Endothelial cell of umbilical vein (primary cell): ENCODE data around the gene APOBEC2. TPM values are rescaled to one million over a fixed set of nuclear protein-coding genes. Genes with fewer than 3 reads are reported as not detected.

Source experiments
- BruUV-seq: library from RNA; stranded (reverse); fragments of 400-500 nt; replicated peaks from 2 replicates; lab custom pipeline; 2021; lab: Mats Ljungman, UMichigan
- CTCF ChIA-PET: fragments of 300-600, 350-600 bp; sonication (Branson Sonifier 250); formaldehyde crosslinking; loops from one replicate; lab custom pipeline; 2021; ENCODE audit warnings: antibody characterized with exemption, inconsistent platforms; lab: Charles Lee
- POLR2A ChIA-PET: fragments of 300-600, 350-600 bp; sonication (Branson Sonifier 250); formaldehyde crosslinking; loops from one replicate; lab custom pipeline; 2021; ENCODE audit warnings: antibody characterized with exemption, inconsistent platforms; lab: Charles Lee
- DNase-seq: peaks from one replicate; pipeline ENCODE4 v3.0.0-alpha.2; 2011; ENCODE audit warnings: low read depth, low spot score
- FAIRE-seq: peaks from 2 replicates; lab custom pipeline; 2011; peaks lifted over from hg19 to GRCh38; lab: Jason Lieb, UNC
- H2AFZ ChIP-seq: 2 replicates; pipeline ENCODE4 v1.6.0; 2012; ENCODE audit warnings: low read depth, low read length, control low read depth, inconsistent platforms
- H3K27ac ChIP-seq: 2 replicates; pipeline ENCODE4 v1.5.1; 2011; ENCODE audit warnings: low read depth, mild to moderate bottlenecking, control low read depth, low read length, moderate library complexity; ENCODE audit not compliant: insufficient read depth
- H3K27me3 ChIP-seq, 2 experiments: 2 replicates each; pipeline versions ENCODE4 v1.6.0 to v1.6.1; 2011; ENCODE audit warnings: low read length in 2 of 2, mixed read lengths in 1 of 2; ENCODE audit not compliant: control insufficient read depth in 2 of 2, insufficient read depth in 2 of 2
- H3K36me3 ChIP-seq, 2 experiments: 2 replicates in 1 of 2; 3 replicates in 1 of 2; pipeline ENCODE4 v1.5.1; 2011; ENCODE audit warnings: low read length in 2 of 2, mild to moderate bottlenecking in 1 of 2, moderate library complexity in 1 of 2; ENCODE audit not compliant: control insufficient read depth in 2 of 2, insufficient read depth in 2 of 2; ENCODE audit errors: extremely low read depth in 1 of 2
- H3K4me1 ChIP-seq: 3 replicates; pipeline ENCODE4 v1.5.1; 2011; ENCODE audit warnings: mild to moderate bottlenecking, low read length; ENCODE audit not compliant: control insufficient read depth, insufficient read depth; ENCODE audit errors: extremely low read depth
- H3K4me2 ChIP-seq: 2 replicates; pipeline ENCODE4 v1.6.1; 2011; ENCODE audit warnings: low read length, control low read depth, mixed read lengths; ENCODE audit not compliant: insufficient read depth
- H3K4me3 ChIP-seq, 3 experiments: fragments of 200-600 bp in 1 of 3; sonication (generic), shearing (Covaris generic) in 1 of 3; replicated peaks in 1 of 3; 2 replicates each; pipeline ENCODE4 v1.5.1; 2011 to 2016; ENCODE audit warnings: control low read depth in 3 of 3, low read length in 3 of 3, mild to moderate bottlenecking in 2 of 3, inconsistent platforms in 1 of 3, low read depth in 1 of 3, moderate library complexity in 1 of 3; ENCODE audit not compliant: insufficient read depth in 1 of 3
- H3K79me2 ChIP-seq: 2 replicates; pipeline ENCODE4 v1.6.0; 2012; ENCODE audit warnings: low read length, inconsistent platforms; ENCODE audit not compliant: control insufficient read depth, insufficient read depth
- H3K9ac ChIP-seq: replicated peaks from 2 replicates; pipeline ENCODE3; 2011; ENCODE audit warnings: low read length, control low read depth; ENCODE audit not compliant: insufficient read depth; ENCODE audit errors: extremely low read depth
- H3K9me1 ChIP-seq: replicated peaks from 3 replicates; pipeline ENCODE4 v1.6.0; 2011; ENCODE audit warnings: mild to moderate bottlenecking, low read length; ENCODE audit not compliant: control insufficient read depth, insufficient read depth; ENCODE audit errors: extremely low read depth
- H3K9me3 ChIP-seq: replicated peaks from 2 replicates; pipeline ENCODE4 v1.5.1; 2012; ENCODE audit warnings: low read length, inconsistent platforms; ENCODE audit not compliant: control insufficient read depth, insufficient read depth
- H4K20me1 ChIP-seq: replicated peaks from 2 replicates; pipeline ENCODE3; 2011; ENCODE audit warnings: mild to moderate bottlenecking, low read length; ENCODE audit not compliant: control insufficient read depth, insufficient read depth; ENCODE audit errors: extremely low read depth
- EZH2 ChIP-seq: IDR thresholded peaks from 2 replicates; pipeline ENCODE4 v1.6.1; 2012; ENCODE audit warnings: borderline replicate concordance, low read depth, mild to moderate bottlenecking, moderate library complexity, low read length, inconsistent platforms; ENCODE audit not compliant: severe bottlenecking
- FOS ChIP-seq: IDR thresholded peaks from 2 replicates; pipeline ENCODE4 v1.6.1; 2011; ENCODE audit warnings: mild to moderate bottlenecking, low read length, moderate library complexity, borderline replicate concordance; ENCODE audit not compliant: insufficient read depth
- GATA2 ChIP-seq: IDR thresholded peaks from 2 replicates; pipeline ENCODE4 v1.7.0; 2011; ENCODE audit warnings: low read depth, mild to moderate bottlenecking, moderate library complexity, mixed read lengths, low read length; ENCODE audit not compliant: insufficient read length, insufficient read depth
- JUN ChIP-seq: IDR thresholded peaks from 2 replicates; pipeline ENCODE4 v1.6.1; 2011; ENCODE audit warnings: borderline replicate concordance, low read depth; ENCODE audit not compliant: insufficient read length, insufficient read depth
- MAX ChIP-seq: IDR thresholded peaks from 2 replicates; pipeline ENCODE4 v1.6.1; 2011; ENCODE audit not compliant: insufficient read depth, insufficient read length
- MYC ChIP-seq: IDR thresholded peaks from one replicate; pipeline ENCODE4 v1.6.1; 2011; ENCODE audit warnings: mild to moderate bottlenecking, low read depth, low read length
- POLR2A ChIP-seq: IDR thresholded peaks from 2 replicates; pipeline ENCODE4 v1.6.1; 2012; ENCODE audit warnings: low read depth, mild to moderate bottlenecking, control low read depth, low read length
- POLR2AphosphoS5 ChIP-seq: IDR thresholded peaks from 2 replicates; pipeline ENCODE4 v1.6.1; 2012; ENCODE audit warnings: low read depth, mild to moderate bottlenecking, control low read depth, low read length, moderate library complexity; ENCODE audit not compliant: insufficient read depth
- dilution Hi-C: fragments of 300-500 bp; cut with MboI; formaldehyde crosslinking; loops from one replicate; pipeline ENCODE4 v1.15.0; 2019; ENCODE audit warnings: low sequenced_read_pairs; ENCODE audit not compliant: extremely low pct_ligation_motif_present
- intact Hi-C: fragments of 100-400 bp; cut with micrococcal nuclease; formaldehyde crosslinking; loops from one replicate; pipeline ENCODE4 v1.10.0; 2022
- polyA plus RNA-seq, 4 experiments: library from polyadenylated mRNA; depleted of rRNA in 3 of 4; stranded (reverse) in 3 of 4; unstranded in 1 of 4; fragments of >200 nt; gene quantifications; 2 replicates each; pipeline versions ENCODE4 v1.2.1 to v1.2.3, GENCODE V29; 2011 to 2012; ENCODE audit warnings: missing spikeins in 1 of 4
- total RNA-seq: library from RNA; stranded (reverse); gene quantifications from 2 replicates; pipeline ENCODE4 v1.2.3, GENCODE V29; 2021
- TF ChIP-seq, protein P1 (sequence below), 2 donors: IDR thresholded peaks; 1 replicate in 1 of 2; 2 replicates in 1 of 2; pipeline ENCODE4 v1.5.1; 2011; ENCODE audit warnings: low read length in 2 of 2, mild to moderate bottlenecking in 2 of 2, moderate library complexity in 2 of 2, control low read depth in 1 of 2, inconsistent platforms in 1 of 2, low read depth in 1 of 2; ENCODE audit not compliant: insufficient read depth in 1 of 2; ENCODE audit errors: extremely low read depth in 1 of 2

Gene APOBEC2
- total and polyA plus RNA-seq, 2 donors (not counting 3 experiments of a cell fraction or from before 2014, with no cell fraction given), result not detected

GRCh38 chr6:41075651-41076626 lies 22.9 kb downstream of the APOBEC2 start:
- H3K4me2 ChIP-seq, result no peak overlapping the region
- H3K79me2 ChIP-seq, result peaks cover 72% of the 10 kb centered on the region
- FAIRE-seq (no peak), DNase-seq (no peak)
- TF ChIP-seq POLR2A (no peak), MYC (no peak), JUN (no peak), MAX (no peak), FOS (no peak), GATA2 (no peak), POLR2AphosphoS5 (no peak), EZH2 (no peak)
- TF ChIP-seq, protein P1, sequence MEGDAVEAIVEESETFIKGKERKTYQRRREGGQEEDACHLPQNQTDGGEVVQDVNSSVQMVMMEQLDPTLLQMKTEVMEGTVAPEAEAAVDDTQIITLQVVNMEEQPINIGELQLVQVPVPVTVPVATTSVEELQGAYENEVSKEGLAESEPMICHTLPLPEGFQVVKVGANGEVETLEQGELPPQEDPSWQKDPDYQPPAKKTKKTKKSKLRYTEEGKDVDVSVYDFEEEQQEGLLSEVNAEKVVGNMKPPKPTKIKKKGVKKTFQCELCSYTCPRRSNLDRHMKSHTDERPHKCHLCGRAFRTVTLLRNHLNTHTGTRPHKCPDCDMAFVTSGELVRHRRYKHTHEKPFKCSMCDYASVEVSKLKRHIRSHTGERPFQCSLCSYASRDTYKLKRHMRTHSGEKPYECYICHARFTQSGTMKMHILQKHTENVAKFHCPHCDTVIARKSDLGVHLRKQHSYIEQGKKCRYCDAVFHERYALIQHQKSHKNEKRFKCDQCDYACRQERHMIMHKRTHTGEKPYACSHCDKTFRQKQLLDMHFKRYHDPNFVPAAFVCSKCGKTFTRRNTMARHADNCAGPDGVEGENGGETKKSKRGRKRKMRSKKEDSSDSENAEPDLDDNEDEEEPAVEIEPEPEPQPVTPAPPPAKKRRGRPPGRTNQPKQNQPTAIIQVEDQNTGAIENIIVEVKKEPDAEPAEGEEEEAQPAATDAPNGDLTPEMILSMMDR (IDR thresholded peaks at IDR 0.05; ENCODE audit: extremely low read depth in 1 of 2, insufficient read depth in 1 of 2, low read depth in 1 of 2, low read length in 2 of 2), result no peak
- BruUV-seq, result no TSS peak
- H4K20me1 ChIP-seq, result peaks cover 3% of the 10 kb centered on the region
- no peaks in the 10 kb centered on the region for H3K9me3 ChIP-seq
- H3K36me3 ChIP-seq, result peaks cover 5 to 8% of the 10 kb centered on the region in 2 experiments
- POLR2A ChIA-PET, result no interaction called here
- intact Hi-C loops (no loop called here), dilution Hi-C loops (no loop called here)
- H3K4me1 ChIP-seq, result peaks cover 31% of the 10 kb centered on the region
- no peak overlapping the region for H2AFZ ChIP-seq
- no peak overlapping the region for H3K9ac ChIP-seq
- no peaks in the 10 kb centered on the region for H3K27me3 ChIP-seq
- no peak overlapping the region for H3K27ac ChIP-seq
- H3K4me3 ChIP-seq, result no peak overlapping the region
- CTCF ChIA-PET, result interaction anchor here (0.9 to 2.8 kb wide), 4 partner anchors 17 to 106 kb away, joined by 3 to 13 read pairs (median 9); no protein-coding TSS in a partner anchor
- no peaks in the 10 kb centered on the region for H3K9me1 ChIP-seq
